Iris pigment epithelial cell (primary cell): ENCODE results near the gene DSCAML1.

Source experiments
- DNase-seq: peaks from one replicate; pipeline ENCODE4 v3.0.0-alpha.2; 2011; ENCODE audit warnings: low read depth

Gene DSCAML1

DNA sequence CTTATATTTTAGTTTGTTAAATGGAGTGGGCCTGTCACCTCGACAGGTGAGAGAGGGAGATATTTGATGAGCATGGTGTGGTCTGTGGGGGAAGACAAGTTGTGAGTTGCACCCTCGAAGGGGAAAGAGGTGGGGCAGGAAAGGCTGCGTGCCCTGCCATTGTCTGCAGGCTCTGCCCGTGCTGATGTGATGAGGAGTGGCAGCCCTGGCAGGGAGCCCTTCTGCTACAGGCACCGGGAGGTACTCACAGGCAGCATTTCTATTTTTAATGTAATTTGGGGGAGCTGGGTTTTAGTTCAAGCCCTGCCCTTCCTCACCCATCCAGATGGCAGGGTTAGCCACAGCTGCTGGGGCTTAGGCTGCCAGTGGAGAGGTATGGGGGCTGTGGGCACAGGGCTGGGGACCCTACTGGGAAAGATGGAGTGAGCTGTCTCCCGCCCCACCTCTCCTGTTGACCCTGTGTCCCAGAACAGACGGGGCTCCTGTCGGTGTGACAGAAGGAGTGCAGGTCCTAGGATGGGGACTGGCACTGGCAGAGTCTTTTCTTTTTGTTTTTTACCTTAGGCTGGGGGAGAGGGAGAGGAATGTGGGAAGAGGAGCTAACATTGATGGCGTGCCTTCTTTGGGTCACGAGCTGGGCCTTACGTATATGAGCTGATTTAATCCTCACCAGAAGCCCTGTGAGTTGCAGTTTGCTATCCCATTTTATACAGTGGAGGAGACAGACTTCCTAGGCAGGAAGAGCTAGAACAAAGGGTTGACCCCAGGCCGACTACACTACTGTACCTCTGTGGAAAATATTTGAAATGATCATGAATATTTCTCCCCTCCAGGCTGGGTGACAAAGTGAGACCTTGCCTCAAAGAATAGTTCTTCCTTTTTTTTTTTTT is 417.8 kb downstream of the DSCAML1 start:
- DNase-seq: no peak
